ENCODE data around the gene FERMT1. TPM values are rescaled to one million over a fixed set of nuclear protein-coding genes. Genes with fewer than 3 reads are reported as not detected.

The FERMT1 gene
- total RNA-seq, 2 donors from 2014 or later: 0.16 TPM; not detected in 1

- peak overlapping the region; percentile 74 for H3K27ac Mint-ChIP-seq
- no peak for ATAC-seq
Measured at GRCh38 chr20:6074784-6075183, 48.0 kb downstream of the FERMT1 start.

GRCh38 chr20:6074145-6074561 lies 48.7 kb downstream of the FERMT1 start:
- ATAC-seq: peak; percentile 35
- peak overlapping the region; percentile 74 for H3K27ac Mint-ChIP-seq
- no peaks in the 10 kb centered on the region for H3K9me3 ChIP-seq (ENCODE audit: control insufficient read depth, low read length, poor library complexity, severe bottlenecking)
- H3K36me3 Mint-ChIP-seq (ENCODE audit: low read depth): peaks cover 3% of the 10 kb centered on the region
- no peak for DNase-seq
- H3K4me3 Mint-ChIP-seq: no peak overlapping the region
- H3K4me1 Mint-ChIP-seq: peaks cover 4% of the 10 kb centered on the region
- H3K27me3 Mint-ChIP-seq: peaks cover 6% of the 10 kb centered on the region

More at GRCh38 chr20:6074784-6075183, 48.0 kb downstream of the FERMT1 start:
- no peak for DNase-seq
- Mint-ChIP-seq H3K4me3 (no peak overlapping the region), H3K36me3 (ENCODE audit: low read depth) (peaks cover 3% of the 10 kb centered on the region), H3K27me3 (peaks cover 10% of the 10 kb centered on the region), H3K4me1 (peaks cover 4% of the 10 kb centered on the region)
- H3K9me3 ChIP-seq (ENCODE audit: control insufficient read depth, low read length, poor library complexity, severe bottlenecking): no peaks in the 10 kb centered on the region

- Mint-ChIP-seq H3K4me3 (no peak overlapping the region), H3K27me3 (peaks cover 12% of the 10 kb centered on the region), H3K36me3 (ENCODE audit: low read depth) (peaks cover 3% of the 10 kb centered on the region), H3K27ac (no peak overlapping the region), H3K4me1 (peaks cover 4% of the 10 kb centered on the region)
- no peaks in the 10 kb centered on the region for H3K9me3 ChIP-seq (ENCODE audit: control insufficient read depth, low read length, poor library complexity, severe bottlenecking)
- DNase-seq (no peak), ATAC-seq (no peak)
Measured at GRCh38 chr20:6070829-6071695, 51.8 kb downstream of the FERMT1 start.

GRCh38 chr20:6069669-6070068 lies 53.2 kb downstream of the FERMT1 start:
- no peak overlapping the region for H3K27ac Mint-ChIP-seq
- H3K4me1 Mint-ChIP-seq: peaks cover 4% of the 10 kb centered on the region
- DNase-seq (no peak), ATAC-seq (no peak)
- no peak overlapping the region for H3K4me3 Mint-ChIP-seq
- H3K9me3 ChIP-seq (ENCODE audit: control insufficient read depth, low read length, poor library complexity, severe bottlenecking): no peaks in the 10 kb centered on the region
- H3K27me3 Mint-ChIP-seq: peaks cover 18% of the 10 kb centered on the region
- peaks cover 3% of the 10 kb centered on the region for H3K36me3 Mint-ChIP-seq (ENCODE audit: low read depth)

GRCh38 chr20:6067763-6068318 lies 55.0 kb downstream of the FERMT1 start:
- H3K27ac Mint-ChIP-seq: no peak overlapping the region
- no peaks in the 10 kb centered on the region for H3K36me3 Mint-ChIP-seq (ENCODE audit: low read depth)
- no peak overlapping the region for H3K4me3 Mint-ChIP-seq
- no peaks in the 10 kb centered on the region for H3K4me1 Mint-ChIP-seq
- H3K9me3 ChIP-seq (ENCODE audit: control insufficient read depth, low read length, poor library complexity, severe bottlenecking): no peaks in the 10 kb centered on the region
- ATAC-seq (no peak), DNase-seq (no peak)
- H3K27me3 Mint-ChIP-seq: peaks cover 12% of the 10 kb centered on the region

- H3K4me3 Mint-ChIP-seq: no peak overlapping the region
- DNase-seq: no peak
- H3K9me3 ChIP-seq (ENCODE audit: control insufficient read depth, low read length, poor library complexity, severe bottlenecking): no peaks in the 10 kb centered on the region
- peaks cover 6% of the 10 kb centered on the region for H3K4me1 Mint-ChIP-seq
- no peak for ATAC-seq
- H3K36me3 Mint-ChIP-seq (ENCODE audit: low read depth): peaks cover 4% of the 10 kb centered on the region
- peaks cover 12% of the 10 kb centered on the region for H3K27me3 Mint-ChIP-seq
- no peak overlapping the region for H3K27ac Mint-ChIP-seq
Measured at GRCh38 chr20:6066582-6066981, 56.2 kb downstream of the FERMT1 start.

- peaks cover 40% of the 10 kb centered on the region for H3K27me3 Mint-ChIP-seq
- ATAC-seq (no peak), DNase-seq (no peak)
- peaks cover 8% of the 10 kb centered on the region for H3K4me1 Mint-ChIP-seq
- no peak overlapping the region for H3K27ac Mint-ChIP-seq
- peaks cover 4% of the 10 kb centered on the region for H3K36me3 Mint-ChIP-seq (ENCODE audit: low read depth)
- H3K9me3 ChIP-seq (ENCODE audit: control insufficient read depth, low read length, poor library complexity, severe bottlenecking): no peaks in the 10 kb centered on the region
- H3K4me3 Mint-ChIP-seq: no peak overlapping the region
Measured at GRCh38 chr20:6061544-6061943, 61.3 kb downstream of the FERMT1 start.

GRCh38 chr20:6060213-6060612 lies 62.6 kb downstream of the FERMT1 start:
- H3K27ac Mint-ChIP-seq: no peak overlapping the region

GRCh38 chr20:6058684-6059295 lies 64.0 kb downstream of the FERMT1 start:
- Mint-ChIP-seq H3K36me3 (ENCODE audit: low read depth) (peaks cover 4% of the 10 kb centered on the region), H3K27me3 (peaks cover 50% of the 10 kb centered on the region), H3K4me3 (no peak overlapping the region), H3K27ac (no peak overlapping the region), H3K4me1 (peaks cover 8% of the 10 kb centered on the region)
- no peaks in the 10 kb centered on the region for H3K9me3 ChIP-seq (ENCODE audit: control insufficient read depth, low read length, poor library complexity, severe bottlenecking)
- ATAC-seq (no peak), DNase-seq (no peak)

More at GRCh38 chr20:6060213-6060612, 62.6 kb downstream of the FERMT1 start:
- H3K4me3 Mint-ChIP-seq: no peak overlapping the region
- H3K4me1 Mint-ChIP-seq: peaks cover 8% of the 10 kb centered on the region
- H3K36me3 Mint-ChIP-seq (ENCODE audit: low read depth): peaks cover 4% of the 10 kb centered on the region
- DNase-seq (no peak), ATAC-seq (no peak)
- no peaks in the 10 kb centered on the region for H3K9me3 ChIP-seq (ENCODE audit: control insufficient read depth, low read length, poor library complexity, severe bottlenecking)
- peaks cover 41% of the 10 kb centered on the region for H3K27me3 Mint-ChIP-seq

GRCh38 chr20:6057691-6058090 lies 65.1 kb downstream of the FERMT1 start:
- ATAC-seq: no peak
- DNase-seq: no peak
- H3K36me3 Mint-ChIP-seq (ENCODE audit: low read depth): peaks cover 4% of the 10 kb centered on the region
- peaks cover 61% of the 10 kb centered on the region for H3K27me3 Mint-ChIP-seq
- no peak overlapping the region for H3K27ac Mint-ChIP-seq
- no peak overlapping the region for H3K4me3 Mint-ChIP-seq
- no peaks in the 10 kb centered on the region for H3K9me3 ChIP-seq (ENCODE audit: control insufficient read depth, low read length, poor library complexity, severe bottlenecking)
- peaks cover 12% of the 10 kb centered on the region for H3K4me1 Mint-ChIP-seq

- Mint-ChIP-seq H3K27me3 (peaks cover 61% of the 10 kb centered on the region), H3K27ac (no peak overlapping the region), H3K4me3 (no peak overlapping the region), H3K36me3 (ENCODE audit: low read depth) (peaks cover 2% of the 10 kb centered on the region), H3K4me1 (peaks cover 9% of the 10 kb centered on the region)
- DNase-seq: no peak
- ATAC-seq: no peak
- no peaks in the 10 kb centered on the region for H3K9me3 ChIP-seq (ENCODE audit: control insufficient read depth, low read length, poor library complexity, severe bottlenecking)
Measured at GRCh38 chr20:6057139-6057538, 65.7 kb downstream of the FERMT1 start.

GRCh38 chr20:6055981-6056569 lies 66.8 kb downstream of the FERMT1 start:
- H3K4me1 Mint-ChIP-seq: peaks cover 3% of the 10 kb centered on the region
- no peaks in the 10 kb centered on the region for H3K9me3 ChIP-seq (ENCODE audit: control insufficient read depth, low read length, poor library complexity, severe bottlenecking)
- H3K36me3 Mint-ChIP-seq (ENCODE audit: low read depth): no peaks in the 10 kb centered on the region
- no peak for DNase-seq
- ATAC-seq: no peak
- H3K27me3 Mint-ChIP-seq: peaks cover 69% of the 10 kb centered on the region
- no peak overlapping the region for H3K4me3 Mint-ChIP-seq
- no peak overlapping the region for H3K27ac Mint-ChIP-seq

- Mint-ChIP-seq H3K4me3 (no peak overlapping the region), H3K36me3 (ENCODE audit: low read depth) (no peaks in the 10 kb centered on the region), H3K4me1 (peaks cover 3% of the 10 kb centered on the region), H3K27me3 (peaks cover 77% of the 10 kb centered on the region), H3K27ac (no peak overlapping the region)
- H3K9me3 ChIP-seq (ENCODE audit: control insufficient read depth, low read length, poor library complexity, severe bottlenecking): no peaks in the 10 kb centered on the region
- ATAC-seq (no peak), DNase-seq (no peak)
Measured at GRCh38 chr20:6055161-6055783, 67.6 kb downstream of the FERMT1 start.
